Effector memory CD8-positive, alpha-beta T cell (primary cell): ENCODE data around the gene EXT2.

Source experiments
- ATAC-seq: fragments of 150-1000 bp; cut with Tn5 transposase; replicated peaks from 2 replicates; pipeline ENCODE4 v1.10.0; 2021; ENCODE audit warnings: mild to moderate bottlenecking, moderate library complexity
- DNase-seq, 3 experiments: peaks; one replicate each; pipeline ENCODE4 v3.0.0; 2021
- H3K27ac Mint-ChIP-seq, 2 donors: one replicate each; pipeline ENCODE4 v1.8.0; 2022; ENCODE audit warnings: mild to moderate bottlenecking in 2 of 2, mixed read lengths in 2 of 2, moderate library complexity in 2 of 2
- H3K27me3 Mint-ChIP-seq, 2 donors: one replicate each; pipeline ENCODE4 v1.8.0; 2022; ENCODE audit warnings: mixed read lengths in 2 of 2
- H3K36me3 Mint-ChIP-seq: one replicate; pipeline ENCODE4 v1.8.0; 2022; ENCODE audit warnings: mild to moderate bottlenecking, moderate library complexity, mixed read lengths; ENCODE audit not compliant: insufficient read depth
- H3K4me1 Mint-ChIP-seq, 2 donors: one replicate each; pipeline ENCODE4 v1.8.0; 2022; ENCODE audit warnings: low read depth in 2 of 2, mixed read lengths in 2 of 2
- H3K4me3 Mint-ChIP-seq, 2 donors: one replicate each; pipeline ENCODE4 v1.8.0; 2022; ENCODE audit warnings: mild to moderate bottlenecking in 2 of 2, mixed read lengths in 2 of 2, moderate library complexity in 2 of 2
- H3K9me3 Mint-ChIP-seq, 2 donors: one replicate each; pipeline ENCODE4 v1.8.0; 2022; ENCODE audit warnings: mixed read lengths in 2 of 2

Gene EXT2

DNA sequence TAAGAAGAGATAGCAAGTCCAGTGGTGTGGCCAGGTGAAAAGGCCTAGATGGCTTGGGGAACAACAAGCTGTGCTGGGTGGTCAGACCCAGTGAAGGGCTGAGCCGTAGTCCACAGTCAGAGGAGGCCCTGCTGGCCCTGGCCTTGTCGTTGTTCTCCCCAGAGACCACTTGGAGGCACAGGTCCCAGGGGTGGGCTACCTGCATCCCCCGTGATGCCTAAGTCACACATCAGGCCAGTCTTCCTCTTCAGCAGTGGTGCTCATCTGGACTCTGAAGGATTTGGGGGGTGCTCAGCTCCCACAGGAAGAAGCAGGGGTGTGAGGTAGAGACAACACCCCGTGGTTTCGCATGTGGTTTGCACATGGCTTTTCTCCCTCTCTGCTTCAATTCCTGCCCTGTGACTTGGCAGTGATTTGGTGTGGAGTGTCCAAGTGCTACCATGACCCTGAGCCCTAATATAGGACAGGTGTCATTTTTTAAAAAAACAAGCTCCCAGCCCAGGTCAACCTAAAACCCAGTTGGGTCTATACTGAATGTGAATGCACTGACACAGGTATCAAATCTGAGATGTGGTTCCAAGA lies 163.5 kb downstream of the EXT2 start:
- Mint-ChIP-seq H3K4me1 (peaks cover 34 to 35% of the 10 kb centered on the region in 2 donors), H3K36me3 (no peaks in the 10 kb centered on the region), H3K4me3 (peak overlapping the region in 1 of 2 donors; percentile 23), H3K9me3 (no peaks in the 10 kb centered on the region), H3K27ac (peak overlapping the region; percentile 1 to 4), H3K27me3 (peaks cover 8 to 17% of the 10 kb centered on the region in 2 donors)
- no peak for DNase-seq
- ATAC-seq = no peak

DNA sequence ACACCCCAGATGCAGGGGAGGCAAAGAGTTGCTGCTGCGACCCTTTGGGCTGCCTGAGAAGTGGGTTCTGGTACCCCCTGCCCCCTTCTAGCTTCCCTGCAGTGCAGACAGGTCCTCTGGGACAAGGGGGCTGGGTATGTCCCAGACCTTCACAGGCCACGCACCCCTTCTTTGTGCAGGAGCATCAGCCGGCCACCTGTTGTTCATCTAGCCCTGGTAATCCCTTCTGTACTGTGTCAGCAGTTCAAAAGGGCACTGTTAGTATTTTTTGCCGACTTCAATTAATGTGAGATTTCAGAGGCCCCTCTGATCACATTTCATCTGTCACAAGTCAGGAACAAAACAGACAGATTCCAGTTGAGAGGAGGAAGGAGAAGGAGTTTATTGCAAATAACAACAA lies 164.6 kb downstream of the EXT2 start:
- DNase-seq = no peak
- Mint-ChIP-seq H3K36me3 (no peaks in the 10 kb centered on the region), H3K4me1 (peaks cover 34 to 35% of the 10 kb centered on the region in 2 donors), H3K4me3 (peak overlapping the region in 1 of 2 donors; percentile 37), H3K27ac (no peak overlapping the region), H3K9me3 (no peaks in the 10 kb centered on the region), H3K27me3 (peaks cover 8 to 24% of the 10 kb centered on the region in 2 donors)
- ATAC-seq = no peak

DNA sequence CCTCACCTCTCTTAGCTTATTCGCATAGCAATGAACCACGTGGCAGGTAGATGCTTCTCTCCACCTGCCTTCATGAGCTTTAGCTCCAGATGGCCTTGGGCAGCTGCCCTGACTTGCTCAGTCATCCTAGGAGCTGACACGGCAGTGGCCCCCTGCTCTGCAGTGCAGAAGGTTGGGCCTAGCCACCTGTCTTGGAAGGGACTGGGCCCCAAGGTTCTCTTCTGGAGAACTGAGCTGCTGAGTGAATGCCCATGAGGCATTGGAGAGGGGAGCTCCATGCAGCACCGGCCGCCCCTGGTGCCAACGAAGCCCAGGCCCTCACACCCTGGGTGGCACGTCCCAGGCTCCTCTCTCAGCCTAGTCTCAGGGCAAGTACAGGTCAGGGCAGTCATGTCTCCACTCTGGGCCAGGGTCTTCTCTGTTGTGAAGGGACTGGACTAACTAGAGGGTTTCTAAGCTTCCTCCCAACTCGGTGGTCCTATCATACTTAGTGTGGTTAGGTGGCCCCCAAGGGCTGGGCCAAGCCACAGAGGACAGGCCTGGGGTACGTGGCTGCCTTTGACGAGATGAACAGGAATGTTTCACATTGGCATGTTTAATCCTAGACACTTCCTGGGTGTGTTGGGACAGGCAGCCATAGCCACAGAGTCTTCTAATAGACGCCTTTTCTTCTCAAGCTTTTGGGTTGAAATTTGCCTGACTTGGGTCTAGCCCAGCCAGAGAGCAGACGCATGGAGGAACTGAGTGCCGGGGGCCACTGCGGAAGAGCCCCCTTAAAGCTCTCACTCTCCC lies 166.5 kb downstream of the EXT2 start:
- no peak for DNase-seq
- ATAC-seq = no peak
- H3K27me3 Mint-ChIP-seq = peaks cover 8 to 33% of the 10 kb centered on the region in 2 donors
- H3K9me3 Mint-ChIP-seq = no peaks in the 10 kb centered on the region
- no peaks in the 10 kb centered on the region for H3K36me3 Mint-ChIP-seq
- peaks cover 25 to 31% of the 10 kb centered on the region in 2 donors for H3K4me1 Mint-ChIP-seq
- H3K27ac Mint-ChIP-seq = peak overlapping the region in 1 of 2 donors; percentile 66
- H3K4me3 Mint-ChIP-seq = no peak overlapping the region

DNA sequence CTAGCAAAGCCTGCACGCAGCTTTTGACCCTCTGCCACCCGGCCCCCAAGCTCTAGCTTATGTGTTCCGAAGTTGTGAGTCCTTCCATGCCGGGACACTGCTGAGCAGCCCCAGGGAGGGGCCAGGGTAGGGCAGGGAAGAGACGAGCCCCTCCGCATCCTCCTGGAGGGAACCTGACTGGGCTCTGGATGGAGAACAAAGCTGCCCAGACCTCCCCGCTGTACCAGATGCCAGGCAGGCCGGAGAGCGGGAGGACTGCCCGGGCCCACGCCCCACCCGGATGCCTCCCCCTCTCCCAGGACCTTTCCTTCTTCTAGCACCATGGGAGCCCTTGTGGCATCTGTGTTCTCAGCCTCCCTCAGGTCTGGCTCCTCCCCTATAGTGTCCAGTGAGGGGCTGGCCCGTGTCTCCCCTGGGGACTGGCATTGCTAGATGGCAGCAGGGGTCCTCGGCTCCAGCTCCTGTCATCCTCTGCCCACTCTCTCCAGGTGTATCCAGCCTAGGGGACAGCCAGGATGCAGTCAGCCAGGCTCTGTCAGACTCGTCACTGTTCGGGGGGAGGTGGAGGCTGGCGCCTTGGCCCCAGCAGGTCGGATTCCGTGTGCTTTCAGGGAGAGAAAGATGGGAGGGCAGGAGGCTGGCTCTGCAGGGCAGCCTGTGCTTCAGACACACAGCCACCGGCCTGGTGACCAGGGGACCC lies 168.4 kb downstream of the EXT2 start:
- H3K4me1 Mint-ChIP-seq = peaks cover 10 to 12% of the 10 kb centered on the region in 2 donors
- no peak for ATAC-seq
- DNase-seq = no peak
- no peak overlapping the region for H3K4me3 Mint-ChIP-seq
- no peaks in the 10 kb centered on the region for H3K36me3 Mint-ChIP-seq
- H3K27ac Mint-ChIP-seq = no peak overlapping the region
- H3K9me3 Mint-ChIP-seq = no peaks in the 10 kb centered on the region
- H3K27me3 Mint-ChIP-seq = peaks cover 15 to 44% of the 10 kb centered on the region in 2 donors

DNA sequence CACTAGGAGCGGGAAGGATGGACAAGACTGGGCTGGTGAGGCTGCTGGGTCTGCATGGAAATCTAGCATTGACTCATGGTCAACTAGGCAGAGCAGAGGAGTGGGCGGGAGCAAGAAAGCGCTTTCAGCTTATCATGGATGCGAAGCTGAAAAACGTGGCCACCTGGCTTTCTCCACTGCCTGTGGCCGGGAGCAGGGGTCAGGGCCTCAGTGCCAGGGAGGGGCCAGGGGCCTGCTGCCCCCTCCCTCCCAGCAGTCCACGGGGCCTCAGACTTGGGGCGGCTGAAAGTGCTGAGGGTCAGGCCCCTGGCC lies 168.9 kb downstream of the EXT2 start:
- Mint-ChIP-seq H3K27ac (no peak overlapping the region), H3K36me3 (no peaks in the 10 kb centered on the region), H3K9me3 (no peaks in the 10 kb centered on the region), H3K27me3 (peaks cover 15 to 44% of the 10 kb centered on the region in 2 donors), H3K4me3 (no peak overlapping the region), H3K4me1 (peaks cover 5 to 7% of the 10 kb centered on the region in 2 donors)
- no peak for ATAC-seq
- DNase-seq = no peak

DNA sequence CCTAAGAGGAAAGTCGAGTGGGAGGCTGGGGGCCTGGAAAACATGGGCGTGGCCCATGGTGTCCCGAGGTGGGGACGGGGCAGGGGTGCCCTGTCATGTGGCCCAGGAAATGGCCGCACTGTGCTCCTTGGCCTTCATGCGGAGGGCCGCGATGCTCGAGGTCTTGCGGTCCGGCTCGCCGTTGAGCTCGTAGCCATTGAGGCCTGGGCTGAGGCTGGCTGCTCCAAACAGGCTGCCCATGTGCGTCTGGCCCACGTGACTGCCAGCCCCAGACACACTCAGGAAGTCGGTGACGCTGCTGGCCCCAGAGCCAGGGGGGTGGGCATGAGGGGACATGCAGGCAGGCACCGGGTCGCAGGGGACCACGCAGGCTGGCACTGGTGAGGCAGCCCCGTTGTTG lies 169.3 kb downstream of the EXT2 start:
- ATAC-seq (no peak), DNase-seq (no peak)
- Mint-ChIP-seq H3K36me3 (no peaks in the 10 kb centered on the region), H3K9me3 (no peaks in the 10 kb centered on the region), H3K27ac (no peak overlapping the region), H3K27me3 (peaks cover 15 to 44% of the 10 kb centered on the region in 2 donors), H3K4me3 (no peak overlapping the region), H3K4me1 (peaks cover 4% of the 10 kb centered on the region in 2 donors)

DNA sequence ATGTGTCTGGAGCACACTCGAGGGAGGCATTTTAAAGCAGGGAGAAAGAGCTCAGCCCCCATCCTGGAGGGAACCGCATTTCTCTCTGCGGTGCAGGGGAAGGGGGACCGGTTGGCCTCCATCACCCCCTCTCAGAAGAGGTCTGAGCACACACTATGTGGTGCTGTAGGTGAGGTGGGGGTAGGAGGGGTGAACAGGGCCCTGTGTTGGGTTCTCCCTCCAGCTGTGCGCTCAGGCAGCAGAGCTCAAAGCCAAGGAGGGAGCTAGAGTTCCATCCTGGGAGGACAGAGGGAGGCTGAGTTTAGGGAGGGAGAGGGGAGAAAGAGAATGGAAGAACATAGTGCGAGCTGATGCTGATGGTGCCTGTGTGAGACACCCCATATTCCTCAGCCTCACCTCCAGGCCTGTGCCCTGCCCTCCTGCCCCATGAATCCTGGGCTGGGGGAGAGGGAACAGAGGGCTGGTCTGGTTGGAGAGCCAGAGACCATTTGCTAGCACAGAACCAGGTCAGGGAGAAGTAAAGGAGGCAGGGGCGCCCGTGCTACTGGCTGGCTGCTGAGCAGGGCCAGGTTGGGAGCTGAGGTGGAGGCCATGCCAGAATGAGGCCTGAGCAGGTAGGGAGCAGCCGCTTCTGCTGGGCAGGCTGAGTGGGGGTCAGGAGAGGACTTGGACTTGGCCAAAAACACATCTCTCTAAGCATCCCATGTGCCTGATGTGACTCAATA lies 170.7 kb downstream of the EXT2 start:
- Mint-ChIP-seq H3K4me3 (no peak overlapping the region), H3K4me1 (peaks cover 0 to 4% of the 10 kb centered on the region in 2 donors), H3K27ac (no peak overlapping the region), H3K27me3 (peaks cover 20 to 44% of the 10 kb centered on the region in 2 donors), H3K9me3 (no peaks in the 10 kb centered on the region), H3K36me3 (no peaks in the 10 kb centered on the region)
- no peak for DNase-seq
- no peak for ATAC-seq

DNA sequence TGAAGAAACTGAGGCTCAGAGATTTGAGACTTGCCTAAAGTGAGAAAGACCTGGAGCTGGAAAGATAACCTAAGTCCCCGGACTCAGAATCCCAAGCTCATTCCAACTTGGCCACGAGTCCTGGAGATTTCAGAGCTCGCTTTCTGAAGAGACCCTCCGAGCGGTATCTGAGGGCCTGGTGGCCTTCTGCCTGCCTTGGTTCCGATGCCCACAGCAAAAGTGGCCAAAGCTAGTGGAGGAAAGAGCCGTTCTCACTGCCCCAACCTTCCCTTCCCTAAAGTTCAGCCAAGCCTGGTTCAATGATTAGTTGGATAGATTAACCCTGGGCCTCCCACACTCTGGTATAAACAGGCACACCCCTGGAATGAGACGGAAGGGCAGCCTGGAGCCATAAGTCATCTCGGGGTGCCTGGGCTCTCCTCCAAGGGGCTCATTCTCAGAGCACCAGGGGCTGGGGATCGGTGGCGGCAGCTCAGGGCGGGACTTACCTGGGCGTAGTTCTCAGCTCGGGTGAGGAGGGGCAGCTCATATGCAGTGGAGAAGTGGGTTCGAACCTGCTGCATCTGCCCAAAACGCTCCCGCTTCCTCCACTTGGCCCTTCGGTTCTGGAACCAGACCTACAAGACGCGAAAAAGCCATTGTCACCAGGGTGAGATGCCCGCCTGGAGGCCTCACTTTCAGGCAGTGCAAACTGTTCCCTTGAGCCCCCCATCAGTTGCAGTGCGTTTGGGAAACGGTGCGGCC lies 171.7 kb downstream of the EXT2 start:
- Mint-ChIP-seq H3K4me1 (peaks cover 0 to 4% of the 10 kb centered on the region in 2 donors), H3K4me3 (no peak overlapping the region), H3K27ac (no peak overlapping the region), H3K36me3 (no peaks in the 10 kb centered on the region), H3K9me3 (no peaks in the 10 kb centered on the region), H3K27me3 (peaks cover 19 to 42% of the 10 kb centered on the region in 2 donors)
- ATAC-seq (no peak), DNase-seq (no peak)

DNA sequence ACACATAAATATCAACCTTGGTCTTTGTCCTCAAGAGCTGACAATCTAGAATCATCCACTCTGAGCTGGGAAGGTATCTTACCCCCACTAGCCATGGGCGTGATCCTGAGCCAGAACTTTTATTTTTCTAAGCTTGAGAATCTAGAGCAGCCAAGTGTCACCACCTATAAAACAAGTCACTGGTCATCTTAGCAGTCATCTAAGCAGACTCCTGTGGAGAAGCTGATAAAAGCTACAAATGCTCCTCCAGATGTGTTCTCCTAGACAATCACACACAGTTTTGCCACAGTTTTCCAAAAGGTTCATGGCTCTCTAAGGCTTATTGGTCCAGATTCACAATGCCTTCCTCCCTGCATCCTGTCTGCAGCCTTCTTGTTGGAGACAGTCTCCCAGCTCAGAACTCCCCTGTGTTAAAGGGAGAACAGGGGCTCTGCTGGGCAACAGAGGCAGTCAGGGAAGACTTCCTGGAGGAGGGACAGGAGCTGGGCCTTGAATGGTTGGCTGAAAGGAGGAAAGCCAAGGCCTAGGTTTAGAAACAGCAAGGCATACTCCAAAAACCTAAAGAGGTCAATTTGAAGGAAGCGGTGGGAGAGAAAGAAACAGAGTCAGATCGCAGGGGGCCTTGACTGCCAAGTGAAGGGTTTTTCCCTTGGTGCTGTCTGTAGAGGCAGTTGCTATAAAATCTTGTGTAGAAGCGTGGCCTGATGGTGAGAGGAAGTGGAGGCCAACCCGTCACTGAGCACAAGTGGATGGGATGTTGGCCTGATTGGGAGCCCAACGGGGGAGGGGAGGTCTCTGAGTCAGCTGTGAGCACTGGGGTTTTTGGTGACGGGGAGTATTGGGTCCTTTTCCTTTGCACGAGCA lies 172.5 kb downstream of the EXT2 start:
- H3K36me3 Mint-ChIP-seq = no peaks in the 10 kb centered on the region
- H3K4me3 Mint-ChIP-seq = no peak overlapping the region
- no peak for ATAC-seq
- no peak for DNase-seq
- no peak overlapping the region for H3K27ac Mint-ChIP-seq
- peaks cover 13 to 34% of the 10 kb centered on the region in 2 donors for H3K27me3 Mint-ChIP-seq
- H3K4me1 Mint-ChIP-seq = peaks cover 0 to 4% of the 10 kb centered on the region in 2 donors
- no peaks in the 10 kb centered on the region for H3K9me3 Mint-ChIP-seq

DNA sequence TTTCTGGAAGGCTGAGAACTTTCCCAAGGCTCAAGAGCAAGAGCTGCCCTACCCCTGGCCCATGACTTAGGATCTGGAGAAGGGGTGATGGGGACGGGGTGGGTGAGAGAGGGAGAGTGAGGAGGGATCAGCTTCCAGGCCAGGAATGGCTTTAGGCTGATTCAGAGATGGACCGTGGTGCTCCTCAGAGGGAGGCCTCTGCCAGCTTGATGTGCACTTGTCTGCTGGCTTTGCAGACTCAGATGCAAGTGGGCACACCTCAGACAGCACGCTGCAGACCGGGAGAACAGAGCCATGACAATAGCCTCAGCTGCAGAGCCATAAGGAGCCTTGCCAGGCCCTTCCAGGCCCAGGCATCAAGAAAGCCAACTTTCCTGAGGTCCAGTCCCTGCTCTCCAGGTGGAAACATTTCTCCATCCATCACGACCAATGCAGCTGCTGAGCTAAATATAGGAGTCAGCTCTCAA lies 173.2 kb downstream of the EXT2 start:
- H3K9me3 Mint-ChIP-seq = no peaks in the 10 kb centered on the region
- ATAC-seq (no peak), DNase-seq (no peak)
- H3K36me3 Mint-ChIP-seq = no peaks in the 10 kb centered on the region
- peaks cover 0 to 4% of the 10 kb centered on the region in 2 donors for H3K4me1 Mint-ChIP-seq
- no peak overlapping the region for H3K27ac Mint-ChIP-seq
- peaks cover 13 to 30% of the 10 kb centered on the region in 2 donors for H3K27me3 Mint-ChIP-seq
- no peak overlapping the region for H3K4me3 Mint-ChIP-seq

DNA sequence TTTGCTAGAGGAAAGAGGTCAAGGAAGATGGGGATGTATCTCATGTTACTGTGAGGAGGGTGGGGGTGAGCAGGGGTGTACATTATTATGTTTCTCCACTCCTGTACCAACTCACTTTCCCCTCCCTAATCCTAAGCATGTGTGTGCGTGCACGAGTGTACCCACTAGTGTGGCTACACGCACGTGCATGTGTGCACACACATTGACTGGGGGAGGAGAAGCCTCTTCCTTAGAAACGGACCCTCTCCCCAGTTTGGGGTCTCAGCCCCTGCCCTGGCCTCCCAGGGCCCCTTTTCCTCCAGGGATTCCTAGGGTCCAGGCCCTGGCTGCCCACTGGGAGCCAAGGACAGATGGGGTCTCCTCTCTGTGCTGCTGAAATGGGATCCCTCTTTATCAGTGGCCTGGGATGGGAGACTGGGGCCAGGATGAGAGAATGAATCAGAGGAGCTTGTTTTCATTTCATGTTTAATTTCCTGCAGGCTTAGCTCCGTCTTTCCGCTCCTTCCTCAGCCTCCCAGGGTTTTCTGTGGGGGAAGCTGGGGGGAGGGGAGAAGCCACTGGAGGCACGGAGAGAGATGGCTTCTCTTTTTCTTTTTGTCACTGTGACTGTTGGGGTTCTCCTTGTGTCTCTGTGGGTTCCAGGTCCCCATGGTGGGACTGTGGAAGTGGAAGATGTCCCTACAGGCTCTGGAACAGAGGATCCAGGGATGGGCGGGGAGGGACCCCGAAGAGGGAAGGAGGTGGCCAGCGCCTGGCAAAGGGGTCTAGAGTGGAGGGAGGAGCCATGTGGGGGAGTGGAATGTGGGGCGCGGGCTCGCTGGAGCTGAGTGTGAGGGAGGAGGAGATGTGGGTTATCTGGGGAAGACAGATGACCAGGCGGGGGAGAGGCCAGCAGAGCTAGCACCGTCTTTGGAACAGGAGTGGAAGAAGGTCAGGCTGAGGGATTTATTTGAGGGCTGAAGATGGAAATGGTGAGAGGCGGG lies 174.2 kb downstream of the EXT2 start:
- no peak overlapping the region for H3K4me3 Mint-ChIP-seq
- DNase-seq = no peak
- peaks cover 13 to 20% of the 10 kb centered on the region in 2 donors for H3K27me3 Mint-ChIP-seq
- H3K36me3 Mint-ChIP-seq = no peaks in the 10 kb centered on the region
- no peaks in the 10 kb centered on the region for H3K9me3 Mint-ChIP-seq
- no peak for ATAC-seq
- H3K27ac Mint-ChIP-seq = no peak overlapping the region
- H3K4me1 Mint-ChIP-seq = peaks cover 0 to 4% of the 10 kb centered on the region in 2 donors
